Activated CD4-positive, CD25-positive, alpha-beta regulatory T cell treated with anti-CD3 and anti-CD28 coated beads, Interleukin-2, amount 50 U/mL, for 72 hours (primary cell): ENCODE results near the gene KCTD21.

Experiments used
- DNase-seq: peaks from one replicate; pipeline ENCODE4 v3.0.0; 2021

The KCTD21 gene

GRCh38 chr11:78170874-78171549 is 17.4 kb downstream of the KCTD21 start:
- no peak for DNase-seq

- no peak for DNase-seq
Measured at GRCh38 chr11:78170413-78170812, 18.0 kb downstream of the KCTD21 start.

- DNase-seq: no peak
Measured at GRCh38 chr11:78168539-78169477, 19.6 kb downstream of the KCTD21 start.

GRCh38 chr11:78166855-78167469 is 21.5 kb downstream of the KCTD21 start:
- no peak for DNase-seq

GRCh38 chr11:78164471-78164870 is 24.0 kb downstream of the KCTD21 start:
- no peak for DNase-seq

- no peak for DNase-seq
Measured at GRCh38 chr11:78163828-78164227, 24.6 kb downstream of the KCTD21 start.

- no peak for DNase-seq
Measured at GRCh38 chr11:78161962-78162371, 26.5 kb downstream of the KCTD21 start.

- DNase-seq: no peak
Measured at GRCh38 chr11:78161346-78161745, 27.1 kb downstream of the KCTD21 start.

- no peak for DNase-seq
Measured at GRCh38 chr11:78160557-78160956, 27.9 kb downstream of the KCTD21 start.

- no peak for DNase-seq
Measured at GRCh38 chr11:78158987-78159652, 29.3 kb downstream of the KCTD21 start.

- DNase-seq: no peak
Measured at GRCh38 chr11:78156127-78156844, 32.1 kb downstream of the KCTD21 start.

- no peak for DNase-seq
Measured at GRCh38 chr11:78151804-78152203, 36.6 kb downstream of the KCTD21 start.

GRCh38 chr11:78150754-78151153 is 37.7 kb downstream of the KCTD21 start:
- no peak for DNase-seq

- no peak for DNase-seq
Measured at GRCh38 chr11:78150346-78150745, 38.1 kb downstream of the KCTD21 start.

- DNase-seq: no peak
Measured at GRCh38 chr11:78149646-78150045, 38.8 kb downstream of the KCTD21 start.

GRCh38 chr11:78147807-78148206 is 40.6 kb downstream of the KCTD21 start:
- DNase-seq: no peak

- DNase-seq: no peak
Measured at GRCh38 chr11:78145511-78146025, 42.9 kb downstream of the KCTD21 start.

- DNase-seq: no peak
Measured at GRCh38 chr11:78140392-78141077, 47.9 kb downstream of the KCTD21 start.

GRCh38 chr11:78139422-78140391 is 48.7 kb downstream of the KCTD21 start, which contains the start of gene ALG8:
Gene ALG8, minus strand, starts transcription at chr11:78139626. Its CDS starts 38 bp downstream, at chr11:78139588.
- peak; percentile 95 for DNase-seq
